PFSK-1 (cell line): ENCODE results near the gene ZBTB24.

Experiments used
- FOXP2 ChIP-seq: optimal IDR thresholded peaks from 2 replicates; pipeline ENCODE3; 2011; ENCODE audit warnings: borderline replicate concordance, control low read depth, inconsistent platforms; ENCODE audit not compliant: insufficient read depth; ENCODE audit errors: extremely low read length, extremely low read depth
- POLR2AphosphoS5 ChIP-seq: IDR thresholded peaks from 2 replicates; pipeline ENCODE4 v1.6.1; 2012; ENCODE audit warnings: low read depth, mild to moderate bottlenecking, control low read depth, low read length, moderate library complexity
- REST ChIP-seq, 2 experiments: IDR thresholded peaks; 2 replicates each; pipeline versions ENCODE4 v1.6.1 to v1.8.0; 2011 to 2012; ENCODE audit warnings: low read depth in 2 of 2, low read length in 2 of 2, control low read depth in 1 of 2, inconsistent platforms in 1 of 2, mild to moderate bottlenecking in 1 of 2, moderate library complexity in 1 of 2; ENCODE audit not compliant: insufficient read depth in 1 of 2
- SIN3A ChIP-seq: IDR thresholded peaks from 2 replicates; pipeline ENCODE4 v1.6.1; 2012; ENCODE audit warnings: mild to moderate bottlenecking, low read length, moderate library complexity, borderline replicate concordance; ENCODE audit not compliant: insufficient read depth
- TAF1 ChIP-seq: IDR thresholded peaks from 2 replicates; pipeline ENCODE4 v1.6.1; 2012; ENCODE audit warnings: low read length, control low read depth, borderline replicate concordance; ENCODE audit not compliant: insufficient read depth

The ZBTB24 gene

GRCh38 chr6:109490713-109491112, 7.7 kb upstream of the ZBTB24 start:
- no peak for TF ChIP-seq POLR2AphosphoS5
- TF ChIP-seq SIN3A: no peak
- no peak for TF ChIP-seq FOXP2
- no peak for TF ChIP-seq REST (IDR thresholded peaks at IDR 0.05; ENCODE audit: insufficient read depth in 1 of 2, low read depth in 2 of 2, low read length in 2 of 2)
- TF ChIP-seq TAF1: no peak

GRCh38 chr6:109488001-109488400, 5.0 kb upstream of the ZBTB24 start:
- TF ChIP-seq SIN3A (no peak), TAF1 (no peak), REST (IDR thresholded peaks at IDR 0.05; ENCODE audit: insufficient read depth in 1 of 2, low read depth in 2 of 2, low read length in 2 of 2) (no peak), FOXP2 (no peak), POLR2AphosphoS5 (no peak)

GRCh38 chr6:109486068-109486467, 3.0 kb upstream of the ZBTB24 start:
- TF ChIP-seq REST (IDR thresholded peaks at IDR 0.05; ENCODE audit: insufficient read depth in 1 of 2, low read depth in 2 of 2, low read length in 2 of 2) (no peak), POLR2AphosphoS5 (no peak), FOXP2 (no peak), SIN3A (no peak), TAF1 (no peak)

GRCh38 chr6:109485266-109485935, 2.4 kb upstream of the ZBTB24 start:
- TF ChIP-seq REST (IDR thresholded peaks at IDR 0.05; ENCODE audit: insufficient read depth in 1 of 2, low read depth in 2 of 2, low read length in 2 of 2) (no peak), POLR2AphosphoS5 (no peak), SIN3A (no peak), TAF1 (no peak), FOXP2 (no peak)

- no peak for TF ChIP-seq FOXP2
These were observed 1.1 kb upstream of the ZBTB24 start for GRCh38 chr6:109484122-109484521.

- TF ChIP-seq FOXP2 (no peak), TAF1 (no peak), REST (IDR thresholded peaks at IDR 0.05; ENCODE audit: insufficient read depth in 1 of 2, low read depth in 2 of 2, low read length in 2 of 2) (no peak), POLR2AphosphoS5 (no peak), SIN3A (no peak)
These were observed 677 bp upstream of the ZBTB24 start for GRCh38 chr6:109483735-109484057.
